ENCODE results near the gene XCL1. TPM values are rescaled to one million over a fixed set of nuclear protein-coding genes. Genes with fewer than 3 reads are reported as not detected.
"Not testable (repeated sequence)": the region's sequence is repeated elsewhere in the genome, so short reads cannot be mapped to it uniquely, and the experiment has no call there.

Gene XCL1
- total and polyA plus RNA-seq, 10 of the 15 experiments (the other 5 are each of a cell fraction or from before 2014, with no cell fraction given), result 0.68 to 1,222 (median 12.2) TPM

DNA sequence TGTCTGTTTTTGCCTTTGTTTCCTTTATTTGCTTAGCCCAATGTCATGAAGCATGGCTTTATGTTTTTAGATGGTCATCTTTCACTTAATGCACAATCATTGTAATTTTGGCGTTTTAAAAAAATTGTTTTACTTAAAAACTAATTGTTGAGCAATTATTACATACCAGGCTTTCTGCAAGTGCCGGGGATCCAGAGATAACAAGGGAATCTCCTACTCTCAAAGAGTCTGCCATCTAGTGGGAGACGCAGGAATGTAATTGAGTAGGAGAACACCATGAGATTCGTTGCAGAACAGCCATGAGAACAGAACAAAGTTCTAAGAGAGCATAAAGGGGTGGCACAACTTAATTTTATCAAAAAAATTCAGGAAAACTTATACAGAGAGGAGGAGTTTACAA lies 2.2 kb upstream of the XCL1 start:
- H3K36me3 ChIP-seq (ENCODE audit: control insufficient read depth in 2 of 2, insufficient read depth in 2 of 2, low read length in 1 of 2); in situ Hi-C loops (cut with MboI); POLR2A ChIA-PET; H4K20me1 ChIP-seq (ENCODE audit: control insufficient read depth, insufficient read depth); H3K27me3 ChIP-seq (replicated peaks in 1 of 2; ENCODE audit: control insufficient read depth in 2 of 2, insufficient read depth in 2 of 2, low read length in 1 of 2); H3K9ac ChIP-seq (ENCODE audit: control insufficient read depth, insufficient read depth, low read length); DNase-seq (ENCODE audit: low read depth, low spot score); H3K4me1 ChIP-seq (ENCODE audit: control insufficient read depth, insufficient read depth, low read length); H2AFZ ChIP-seq (ENCODE audit: control insufficient read depth, low read depth, low read length); H3K79me2 ChIP-seq (ENCODE audit: control insufficient read depth, insufficient read depth, low read length); H3K4me3 ChIP-seq; H3K27ac ChIP-seq (ENCODE audit: control insufficient read depth, insufficient read depth); H3K9me3 ChIP-seq (replicated peaks; ENCODE audit: control insufficient read depth, insufficient read depth, low read length); BruUV-seq (replicated peaks); H3K4me2 ChIP-seq (ENCODE audit: control insufficient read depth, insufficient read depth): not testable (repeated sequence)
- 0% methylated on average over 4 of the region's 4 CpGs for WGBS (ENCODE audit: insufficient coverage, insufficient replicate concordance, low lambda C conversion rate, missing lambda C conversion rate)
- ChIA-PET SMC1A (ENCODE audit: uncharacterized antibody, unreplicated experiment) (interaction anchor here (1.3 to 5.1 kb wide), 2 partner anchors 133 to 231 kb away, joined by 4 to 49 read pairs; no protein-coding TSS in a partner anchor), CTCF (interaction anchor here (1.2 kb wide), 1 partner anchor 121 kb away, joined by 4 read pairs; no protein-coding TSS in a partner anchor), RAD21 (ENCODE audit: unreplicated experiment) (interaction anchor here (1.2 kb wide), 1 partner anchor 135 kb away, joined by 4 read pairs; no protein-coding TSS in a partner anchor)
- ATAC-seq (peak; percentile 50), FAIRE-seq (peak; percentile 52)
- TF ChIP-seq, protein P1, sequence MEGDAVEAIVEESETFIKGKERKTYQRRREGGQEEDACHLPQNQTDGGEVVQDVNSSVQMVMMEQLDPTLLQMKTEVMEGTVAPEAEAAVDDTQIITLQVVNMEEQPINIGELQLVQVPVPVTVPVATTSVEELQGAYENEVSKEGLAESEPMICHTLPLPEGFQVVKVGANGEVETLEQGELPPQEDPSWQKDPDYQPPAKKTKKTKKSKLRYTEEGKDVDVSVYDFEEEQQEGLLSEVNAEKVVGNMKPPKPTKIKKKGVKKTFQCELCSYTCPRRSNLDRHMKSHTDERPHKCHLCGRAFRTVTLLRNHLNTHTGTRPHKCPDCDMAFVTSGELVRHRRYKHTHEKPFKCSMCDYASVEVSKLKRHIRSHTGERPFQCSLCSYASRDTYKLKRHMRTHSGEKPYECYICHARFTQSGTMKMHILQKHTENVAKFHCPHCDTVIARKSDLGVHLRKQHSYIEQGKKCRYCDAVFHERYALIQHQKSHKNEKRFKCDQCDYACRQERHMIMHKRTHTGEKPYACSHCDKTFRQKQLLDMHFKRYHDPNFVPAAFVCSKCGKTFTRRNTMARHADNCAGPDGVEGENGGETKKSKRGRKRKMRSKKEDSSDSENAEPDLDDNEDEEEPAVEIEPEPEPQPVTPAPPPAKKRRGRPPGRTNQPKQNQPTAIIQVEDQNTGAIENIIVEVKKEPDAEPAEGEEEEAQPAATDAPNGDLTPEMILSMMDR (IDR thresholded peaks at IDR 0.05 in 2 of 3, conservative IDR thresholded peaks at IDR 0.05 in 1 of 3; ENCODE audit: control insufficient read depth in 2 of 3, extremely low read depth in 1 of 3, insufficient read depth in 1 of 3, low read depth in 3 of 3, low read length in 3 of 3), result peak; percentile 12 to 25 (median 23); a peak in 2 of 6 replicates
- peak; percentile 37; the same call in 1 of the 2 replicates for TF ChIP-seq RAD21 (IDR thresholded peaks at IDR 0.05; ENCODE audit: insufficient read depth, low read depth, low read length)
- peak; percentile 41; the same call in 1 of the 2 replicates for TF ChIP-seq SMC3 (IDR thresholded peaks at IDR 0.05; ENCODE audit: borderline replicate concordance, low read length)
- intact Hi-C loops (cut with micrococcal nuclease; ENCODE audit: unreplicated experiment), result loop anchor here (2.0 kb wide), 1 partner anchor 231 kb away; no protein-coding TSS in a partner anchor
